Measurements from ENCODE around the gene OR51D1. TPM values are rescaled to one million over a fixed set of nuclear protein-coding genes. Genes with fewer than 3 reads are reported as not detected.

OR51D1 gene
- total and polyA plus RNA-seq, 4 donors, result not detected

GRCh38 chr11:4593739-4594138, 43.5 kb upstream of the OR51D1 start, which contains the start of gene OR52I1:
TSS of gene OR52I1 (plus strand) at chr11:4594039. CDS start at chr11:4594039, 0 bp downstream.
- no peak for DNase-seq (ENCODE audit: low spot score)
- TF ChIP-seq ZBTB33 (IDR thresholded peaks at IDR 0.05), result no peak
- no peak for TF ChIP-seq NR2F2 (IDR thresholded peaks at IDR 0.05)
- no peak for TF ChIP-seq RXRA (IDR thresholded peaks at IDR 0.05)
- no peak for TF ChIP-seq TAF1 (conservative IDR thresholded peaks at IDR 0.05)
- TF ChIP-seq FOXA2 (IDR thresholded peaks at IDR 0.05), result no peak
- TF ChIP-seq, protein P1, sequence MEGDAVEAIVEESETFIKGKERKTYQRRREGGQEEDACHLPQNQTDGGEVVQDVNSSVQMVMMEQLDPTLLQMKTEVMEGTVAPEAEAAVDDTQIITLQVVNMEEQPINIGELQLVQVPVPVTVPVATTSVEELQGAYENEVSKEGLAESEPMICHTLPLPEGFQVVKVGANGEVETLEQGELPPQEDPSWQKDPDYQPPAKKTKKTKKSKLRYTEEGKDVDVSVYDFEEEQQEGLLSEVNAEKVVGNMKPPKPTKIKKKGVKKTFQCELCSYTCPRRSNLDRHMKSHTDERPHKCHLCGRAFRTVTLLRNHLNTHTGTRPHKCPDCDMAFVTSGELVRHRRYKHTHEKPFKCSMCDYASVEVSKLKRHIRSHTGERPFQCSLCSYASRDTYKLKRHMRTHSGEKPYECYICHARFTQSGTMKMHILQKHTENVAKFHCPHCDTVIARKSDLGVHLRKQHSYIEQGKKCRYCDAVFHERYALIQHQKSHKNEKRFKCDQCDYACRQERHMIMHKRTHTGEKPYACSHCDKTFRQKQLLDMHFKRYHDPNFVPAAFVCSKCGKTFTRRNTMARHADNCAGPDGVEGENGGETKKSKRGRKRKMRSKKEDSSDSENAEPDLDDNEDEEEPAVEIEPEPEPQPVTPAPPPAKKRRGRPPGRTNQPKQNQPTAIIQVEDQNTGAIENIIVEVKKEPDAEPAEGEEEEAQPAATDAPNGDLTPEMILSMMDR (IDR thresholded peaks at IDR 0.05; ENCODE audit: low read depth, low read length, missing input control), result no peak
- no peak for TF ChIP-seq JUND (IDR thresholded peaks at IDR 0.05)
- no peak for TF ChIP-seq MAX (IDR thresholded peaks at IDR 0.05)
- TF ChIP-seq, protein P2, sequence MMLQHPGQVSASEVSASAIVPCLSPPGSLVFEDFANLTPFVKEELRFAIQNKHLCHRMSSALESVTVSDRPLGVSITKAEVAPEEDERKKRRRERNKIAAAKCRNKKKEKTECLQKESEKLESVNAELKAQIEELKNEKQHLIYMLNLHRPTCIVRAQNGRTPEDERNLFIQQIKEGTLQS (IDR thresholded peaks at IDR 0.05), result no peak
- Histone ChIP-seq H3K36me3 (ENCODE audit: control insufficient read depth in 4 of 4, insufficient read depth in 3 of 4, low read depth in 1 of 4, low read length in 3 of 4) (peaks cover 0 to 10% (median 7%) of the 10 kb centered on the region in 4 donors), H3K9me3 (ENCODE audit: control insufficient read depth in 4 of 4, low read length in 3 of 4) (no peaks in the 10 kb centered on the region), H3K4me1 (ENCODE audit: control insufficient read depth in 4 of 4, insufficient read depth in 4 of 4, low read length in 3 of 4) (no peaks in the 10 kb centered on the region), H3K27ac (ENCODE audit: low read depth in 1 of 2, low read length in 2 of 2) (no peak within 1 kb of the TSS), H3K9ac (ENCODE audit: low read depth in 1 of 2, low read length in 2 of 2) (no peak within 1 kb of the TSS), H3K4me3 (ENCODE audit: low read depth in 1 of 3, low read length in 3 of 3) (no peak within 1 kb of the TSS), H3K27me3 (ENCODE audit: control insufficient read depth in 4 of 4, insufficient read depth in 4 of 4, low read length in 3 of 4) (no peaks in the 10 kb centered on the region)
- WGBS, result 86% methylated on average over 1 of the region's 1 CpG

DNA sequence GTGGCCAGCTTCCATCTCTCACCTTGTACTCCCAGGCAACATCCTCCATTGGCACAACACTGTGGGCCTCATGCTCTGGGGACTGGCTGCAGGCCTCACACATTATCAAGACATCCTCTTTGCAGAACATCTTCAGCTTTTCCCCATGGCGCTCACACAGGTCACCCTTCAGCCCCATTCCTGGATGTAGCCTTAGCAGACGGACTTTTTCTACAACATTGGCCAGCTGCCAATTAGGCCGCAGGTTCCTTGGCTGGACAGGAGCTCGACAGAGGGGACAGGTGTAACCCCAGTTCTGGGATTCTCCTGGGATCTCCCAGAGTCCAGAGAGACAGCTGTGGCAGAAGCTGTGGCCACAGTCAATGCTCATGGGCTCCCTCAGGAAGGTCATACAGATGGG, 32.2 kb upstream of the OR51D1 start:
- TF ChIP-seq, protein P2 (IDR thresholded peaks at IDR 0.05), result no peak
- TF ChIP-seq NR2F2 (IDR thresholded peaks at IDR 0.05) (no peak), FOXA1 (IDR thresholded peaks at IDR 0.05) (no peak), HNF4G (IDR thresholded peaks at IDR 0.05) (no peak), FOXA2 (IDR thresholded peaks at IDR 0.05) (no peak), EGR1 (IDR thresholded peaks at IDR 0.05; ENCODE audit: low read depth in 2 of 2) (no peak), MAX (IDR thresholded peaks at IDR 0.05) (no peak), TAF1 (conservative IDR thresholded peaks at IDR 0.05) (no peak), ZBTB33 (IDR thresholded peaks at IDR 0.05) (no peak), SP1 (IDR thresholded peaks at IDR 0.05) (no peak), RAD21 (IDR thresholded peaks at IDR 0.05) (no peak)
- Histone ChIP-seq H3K9me3 (ENCODE audit: control insufficient read depth in 4 of 4, low read length in 3 of 4) (no peaks in the 10 kb centered on the region), H3K27ac (ENCODE audit: low read depth in 1 of 2, low read length in 2 of 2) (no peak overlapping the region), H3K36me3 (ENCODE audit: control insufficient read depth in 4 of 4, insufficient read depth in 3 of 4, low read depth in 1 of 4, low read length in 3 of 4) (peaks cover 5 to 42% (median 26%) of the 10 kb centered on the region in 4 donors), H3K4me3 (ENCODE audit: low read depth in 1 of 3, low read length in 3 of 3) (no peak overlapping the region), H3K4me1 (ENCODE audit: control insufficient read depth in 4 of 4, insufficient read depth in 4 of 4, low read length in 3 of 4) (peaks cover 0 to 12% (median 4%) of the 10 kb centered on the region in 4 donors), H3K27me3 (ENCODE audit: control insufficient read depth in 4 of 4, insufficient read depth in 4 of 4, low read length in 3 of 4) (no peaks in the 10 kb centered on the region), H3K9ac (ENCODE audit: low read depth in 1 of 2, low read length in 2 of 2) (no peak overlapping the region)
- no peak for DNase-seq (ENCODE audit: low spot score)
- 89% methylated on average over 4 of the region's 4 CpGs for WGBS
